Stimulated activated CD8-positive, alpha-beta memory T cell treated with anti-CD3 and anti-CD28 coated beads, Interleukin-2, amount 100 ng/mL, for 1 hour (primary cell): Measurements from ENCODE around the gene GALNT2.

Experiments used
- DNase-seq, 2 donors: peaks; one replicate each; pipeline ENCODE4 v3.0.0-alpha.2; 2020; ENCODE audit warnings: low read depth in 2 of 2

Gene GALNT2

DNA sequence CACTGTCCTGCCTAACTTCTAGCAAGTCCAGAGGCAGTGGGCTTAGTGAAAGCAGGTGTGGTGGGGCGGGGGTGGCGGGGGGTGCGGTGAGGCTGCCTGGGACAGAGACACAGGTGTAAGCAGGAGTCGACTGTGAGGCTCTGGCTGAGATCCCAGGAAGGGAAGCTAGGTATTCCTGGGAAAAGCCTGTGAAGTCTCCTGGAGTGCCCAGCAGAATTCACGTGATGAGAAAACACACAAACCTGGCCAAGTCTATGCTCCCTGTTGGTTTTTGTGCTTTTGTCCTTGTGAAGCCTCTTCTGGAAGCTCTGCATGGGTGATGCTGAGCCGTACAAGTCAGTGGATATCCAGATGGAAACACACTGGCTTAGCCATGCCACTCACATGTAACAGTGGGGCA, 5.3 kb downstream of the GALNT2 start:
- no peak for DNase-seq

- DNase-seq: no peak
Measured at GRCh38 chr1:230072866-230073265, 5.8 kb downstream of the GALNT2 start.

DNA sequence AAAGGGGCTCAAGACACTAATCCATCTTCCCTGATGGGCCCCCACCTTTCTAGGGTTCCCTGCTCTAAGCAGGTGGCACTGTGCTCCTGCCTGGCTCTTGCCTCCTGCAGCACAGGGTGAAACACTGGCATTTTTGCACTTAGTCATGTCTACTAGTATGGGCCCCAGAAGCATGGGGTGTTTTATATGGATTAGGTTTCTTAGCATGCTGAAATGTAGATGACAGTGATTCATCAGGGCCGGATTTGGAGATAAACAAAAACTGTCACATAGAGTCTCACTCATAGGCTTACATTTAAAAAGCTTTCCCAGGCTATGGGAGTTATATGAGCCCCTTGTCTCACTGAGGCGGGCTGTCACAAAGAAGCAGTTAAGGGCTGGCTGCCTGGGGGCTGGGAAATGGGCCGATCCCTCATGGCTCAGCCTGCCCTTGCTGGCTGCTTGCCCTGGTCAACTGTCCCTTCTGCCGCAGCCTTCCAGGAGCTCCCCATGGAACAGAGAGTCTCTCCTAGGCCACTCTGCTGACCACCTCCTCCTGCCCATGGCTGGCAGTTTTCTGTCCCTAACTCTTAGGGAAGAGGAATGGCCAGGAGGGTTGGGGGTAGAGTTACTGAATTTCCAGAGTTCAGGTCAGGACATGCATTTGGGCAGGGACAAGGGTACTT, 6.5 kb downstream of the GALNT2 start:
- no peak for DNase-seq

- DNase-seq: no peak
Measured at GRCh38 chr1:230074270-230074669, 7.2 kb downstream of the GALNT2 start.

DNA sequence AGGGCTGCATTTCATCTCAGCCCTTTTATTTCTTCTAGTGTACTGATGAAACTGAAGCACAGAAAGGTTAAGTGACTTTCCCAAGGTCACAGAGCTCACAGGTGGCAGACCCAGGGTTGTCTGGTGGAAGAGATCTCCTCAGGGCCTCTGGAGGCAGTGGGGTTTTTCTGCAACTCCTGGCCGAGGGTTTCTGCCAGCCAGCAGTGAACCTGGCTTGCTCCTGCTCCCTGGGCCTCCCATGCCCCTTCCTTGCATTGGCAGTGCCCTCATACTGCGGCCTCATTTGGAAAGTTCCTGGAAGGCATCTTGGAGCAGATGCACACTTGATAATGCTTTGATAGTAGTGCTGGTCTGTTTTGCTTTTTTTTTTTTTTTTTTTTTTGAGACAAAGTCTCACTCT, 7.7 kb downstream of the GALNT2 start:
- no peak for DNase-seq

GRCh38 chr1:230076121-230076520, 9.1 kb downstream of the GALNT2 start:
- no peak for DNase-seq

DNA sequence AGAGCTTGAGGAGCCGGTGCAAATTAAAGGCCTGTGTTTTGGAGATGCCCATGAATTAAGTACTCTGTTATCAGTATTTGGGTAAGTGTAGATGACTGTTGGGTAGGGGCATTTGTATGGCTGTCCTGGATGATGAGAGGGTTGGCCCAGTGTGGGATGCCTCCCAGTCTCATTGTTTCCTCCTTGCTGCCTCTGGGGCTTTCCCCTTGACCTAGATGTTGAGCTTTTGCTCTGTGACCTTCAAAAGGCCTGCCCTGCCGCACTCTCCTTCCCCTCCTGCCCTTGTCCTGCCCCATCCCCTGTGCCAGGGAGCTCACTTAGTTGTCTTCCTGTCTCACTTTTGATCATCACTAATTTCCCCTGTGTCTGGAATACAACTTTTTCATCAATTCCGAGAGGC, 10.0 kb downstream of the GALNT2 start:
- DNase-seq: no peak

DNA sequence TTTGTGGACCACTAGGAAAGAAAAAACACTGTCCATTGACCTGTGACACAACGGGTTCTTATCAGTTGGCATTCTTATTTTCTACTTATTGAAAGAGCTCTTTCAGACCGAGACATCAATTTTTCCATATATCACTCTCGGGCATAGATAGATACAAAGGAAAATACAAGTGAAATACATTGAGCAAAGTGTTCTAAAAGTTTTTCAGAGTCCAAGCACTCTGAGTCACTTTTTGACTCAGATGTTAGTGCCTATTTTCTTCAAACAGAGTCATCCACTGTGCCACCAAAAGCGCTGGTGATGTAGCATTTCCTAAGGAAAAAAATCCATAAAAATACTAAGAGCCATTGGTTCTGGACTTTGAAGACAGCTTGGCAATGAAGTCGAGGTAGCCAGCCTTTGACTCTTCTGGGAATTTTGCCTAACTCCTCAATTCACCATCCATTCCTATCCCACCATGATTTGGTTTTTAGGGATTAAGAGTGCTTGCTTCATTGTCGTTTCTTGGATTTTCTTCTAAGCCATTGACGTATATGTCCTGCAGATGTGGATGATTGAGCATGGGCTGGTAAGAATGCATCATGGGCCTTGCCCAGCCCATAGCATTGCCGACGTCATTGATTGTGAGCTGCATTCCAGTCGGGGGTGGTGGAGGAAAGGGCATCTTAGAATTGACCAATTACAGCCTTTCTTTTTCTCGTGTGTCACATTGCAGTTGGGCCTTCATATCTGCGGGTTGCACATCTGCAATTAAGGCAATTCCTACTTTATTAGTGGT, 10.6 kb downstream of the GALNT2 start:
- DNase-seq: no peak

- no peak for DNase-seq
Measured at GRCh38 chr1:230079199-230080024, 12.4 kb downstream of the GALNT2 start.

GRCh38 chr1:230080822-230081221, 13.8 kb downstream of the GALNT2 start:
- no peak for DNase-seq

DNA sequence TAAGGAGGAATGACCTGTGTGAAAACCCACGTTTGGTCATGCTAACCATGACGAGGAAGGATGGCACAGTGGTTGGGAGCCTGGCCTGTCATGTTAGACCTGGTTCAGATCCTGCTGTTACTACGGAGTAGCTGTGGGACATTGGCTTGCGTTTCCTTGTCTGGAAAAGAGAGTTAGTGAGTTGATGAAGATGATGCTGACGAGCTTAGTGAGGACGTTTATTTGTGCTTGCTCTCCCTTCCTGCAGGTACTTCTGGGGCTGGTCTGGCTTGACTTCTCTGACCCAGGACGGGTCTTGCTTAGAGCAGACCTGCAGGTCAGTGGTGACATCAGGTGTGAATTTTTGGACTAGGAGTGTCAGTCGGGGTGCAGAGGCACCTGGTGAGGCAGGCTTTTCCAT, 14.7 kb downstream of the GALNT2 start:
- DNase-seq: no peak

DNA sequence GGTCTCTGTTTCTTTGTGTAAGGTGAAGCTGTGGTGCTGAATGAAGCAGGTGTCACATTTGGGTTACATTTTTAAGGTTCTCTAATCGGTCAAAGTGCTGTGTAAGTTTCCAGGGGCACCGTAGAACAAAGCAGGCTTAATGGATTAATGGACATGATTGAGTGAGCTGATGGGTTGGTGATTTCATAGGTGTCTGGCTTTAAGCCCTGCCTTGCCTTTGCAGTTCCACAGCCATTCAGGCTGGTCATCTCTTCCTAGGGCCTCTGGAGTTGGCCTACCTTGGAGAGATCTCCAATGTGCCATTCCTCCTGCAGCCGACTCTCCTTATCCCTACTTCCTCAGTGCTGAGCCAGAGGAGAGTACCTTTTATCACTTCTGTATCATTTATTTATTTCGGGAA, 15.2 kb downstream of the GALNT2 start:
- no peak for DNase-seq

DNA sequence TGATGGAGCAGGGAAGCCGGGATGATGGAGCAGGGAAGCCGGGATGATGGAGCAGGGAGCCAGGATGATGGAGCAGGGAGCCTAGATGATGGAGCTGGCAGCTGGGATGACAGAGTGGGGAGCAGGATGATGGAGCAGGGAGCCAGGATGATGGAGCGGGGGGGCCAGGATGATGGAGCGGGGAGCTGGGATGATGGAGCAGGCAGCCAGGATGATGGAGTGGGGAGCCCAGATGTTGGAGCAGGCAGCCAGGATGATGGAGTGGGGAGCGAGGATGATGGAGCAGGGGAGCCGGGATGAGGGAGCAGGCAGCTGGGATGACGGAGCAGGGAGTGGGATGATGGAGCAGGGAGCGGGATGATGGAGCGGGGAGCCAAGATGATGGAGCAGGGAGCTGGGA, 16.0 kb downstream of the GALNT2 start:
- DNase-seq: no peak

- DNase-seq: no peak
Measured at GRCh38 chr1:230083746-230084407, 16.8 kb downstream of the GALNT2 start.

- no peak for DNase-seq
Measured at GRCh38 chr1:230084408-230085177, 17.6 kb downstream of the GALNT2 start.

- DNase-seq: no peak
Measured at GRCh38 chr1:230085178-230085515, 18.1 kb downstream of the GALNT2 start.

GRCh38 chr1:230086151-230086550, 19.1 kb downstream of the GALNT2 start:
- DNase-seq: no peak

- DNase-seq: no peak
Measured at GRCh38 chr1:230087028-230087716, 20.1 kb downstream of the GALNT2 start.

- no peak for DNase-seq
Measured at GRCh38 chr1:230087717-230088105, 20.7 kb downstream of the GALNT2 start.

GRCh38 chr1:230090194-230090711, 23.2 kb downstream of the GALNT2 start:
- no peak for DNase-seq
